LNCAP (cell line): Measurements from ENCODE around the gene E2F1.

ENCODE experiments used
- TF ChIP-seq, protein P1 (sequence below): fragments of 450-650 bp; IDR thresholded peaks from 2 replicates; pipeline ENCODE4 v1.5.1; 2017; ENCODE audit warnings: mild to moderate bottlenecking

The E2F1 gene

DNA sequence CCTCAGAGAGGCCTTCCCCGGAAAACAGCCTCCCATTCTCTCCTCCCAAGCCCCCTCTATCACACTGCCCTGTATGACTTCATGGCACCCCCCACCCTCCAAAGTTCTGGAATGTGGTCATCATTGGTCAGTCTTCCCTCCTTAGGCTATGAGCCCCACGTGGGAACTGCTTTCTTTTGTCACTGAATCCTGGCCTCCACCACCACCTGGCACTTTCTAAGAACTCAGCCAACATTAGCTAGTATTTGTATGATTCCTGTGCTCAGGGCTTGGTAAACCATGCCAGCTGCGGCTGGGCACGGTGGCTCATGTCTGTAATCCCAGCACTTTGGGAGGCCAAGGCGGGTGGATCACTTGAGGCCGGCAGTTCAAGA is 8.4 kb upstream of the E2F1 start:
- TF ChIP-seq, protein P1, sequence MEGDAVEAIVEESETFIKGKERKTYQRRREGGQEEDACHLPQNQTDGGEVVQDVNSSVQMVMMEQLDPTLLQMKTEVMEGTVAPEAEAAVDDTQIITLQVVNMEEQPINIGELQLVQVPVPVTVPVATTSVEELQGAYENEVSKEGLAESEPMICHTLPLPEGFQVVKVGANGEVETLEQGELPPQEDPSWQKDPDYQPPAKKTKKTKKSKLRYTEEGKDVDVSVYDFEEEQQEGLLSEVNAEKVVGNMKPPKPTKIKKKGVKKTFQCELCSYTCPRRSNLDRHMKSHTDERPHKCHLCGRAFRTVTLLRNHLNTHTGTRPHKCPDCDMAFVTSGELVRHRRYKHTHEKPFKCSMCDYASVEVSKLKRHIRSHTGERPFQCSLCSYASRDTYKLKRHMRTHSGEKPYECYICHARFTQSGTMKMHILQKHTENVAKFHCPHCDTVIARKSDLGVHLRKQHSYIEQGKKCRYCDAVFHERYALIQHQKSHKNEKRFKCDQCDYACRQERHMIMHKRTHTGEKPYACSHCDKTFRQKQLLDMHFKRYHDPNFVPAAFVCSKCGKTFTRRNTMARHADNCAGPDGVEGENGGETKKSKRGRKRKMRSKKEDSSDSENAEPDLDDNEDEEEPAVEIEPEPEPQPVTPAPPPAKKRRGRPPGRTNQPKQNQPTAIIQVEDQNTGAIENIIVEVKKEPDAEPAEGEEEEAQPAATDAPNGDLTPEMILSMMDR = no peak

DNA sequence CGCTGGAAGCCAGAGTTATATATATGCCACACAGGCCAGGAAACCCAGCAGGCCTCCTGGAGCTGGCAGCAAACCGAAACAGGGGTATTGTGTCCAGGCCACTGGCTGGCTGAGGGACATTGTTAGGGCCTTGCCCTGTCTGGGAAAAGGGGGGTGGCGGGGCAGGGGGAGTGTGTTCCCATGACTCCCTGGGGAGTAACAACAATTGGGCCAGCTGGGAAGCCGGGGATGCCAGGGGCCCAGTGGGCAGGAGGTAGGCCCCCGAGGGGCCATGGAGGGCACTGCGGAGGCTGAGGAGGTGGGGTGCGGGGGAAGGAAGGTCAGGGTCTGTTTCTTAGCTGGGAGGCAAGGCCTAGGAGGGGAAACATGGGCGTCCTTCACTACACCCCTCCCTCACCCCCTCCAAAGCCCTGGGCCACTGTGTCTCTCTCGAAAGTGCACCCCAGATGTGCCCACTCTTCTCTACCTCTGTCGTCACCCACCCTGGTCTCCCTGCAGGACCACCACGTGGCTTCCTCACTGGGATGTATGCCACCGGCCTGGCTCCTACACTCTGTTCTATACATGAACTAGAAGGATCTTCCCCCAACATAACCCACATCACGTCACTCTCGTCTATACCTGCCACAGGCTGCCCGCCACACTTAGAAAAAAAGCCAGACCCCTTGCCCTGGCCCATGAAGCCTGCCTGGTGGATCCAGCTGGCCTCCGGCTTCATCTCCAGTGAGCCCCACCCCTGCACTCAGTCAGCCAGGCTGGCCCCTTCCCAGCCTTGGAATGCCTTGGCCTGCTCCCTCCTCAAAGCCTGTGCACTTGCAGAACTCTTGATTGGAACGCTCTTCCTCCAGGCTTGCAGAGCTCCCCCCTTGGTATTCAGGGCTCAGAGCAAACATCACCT is 7.8 kb upstream of the E2F1 start:
- TF ChIP-seq, protein P1 = no peak

DNA sequence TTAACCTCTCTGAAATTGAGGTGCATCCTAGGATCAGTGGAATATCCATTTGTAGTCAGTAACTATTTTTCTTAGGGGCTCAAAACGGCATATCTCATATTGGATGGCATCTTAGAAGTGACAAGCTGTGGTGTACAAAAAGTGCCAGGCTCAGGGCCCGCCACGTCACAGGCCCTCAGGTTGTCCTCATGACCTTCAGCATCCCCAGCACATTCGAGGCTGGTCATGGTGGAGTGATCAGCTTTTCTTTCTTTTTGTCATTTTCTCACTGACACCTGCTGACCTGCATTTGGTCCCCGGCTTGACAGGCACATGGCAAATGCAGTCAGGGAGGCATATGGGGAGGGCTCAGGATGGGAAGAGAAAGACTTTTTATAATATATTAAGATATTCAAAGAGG is 7.1 kb upstream of the E2F1 start:
- TF ChIP-seq, protein P1 = no peak

DNA sequence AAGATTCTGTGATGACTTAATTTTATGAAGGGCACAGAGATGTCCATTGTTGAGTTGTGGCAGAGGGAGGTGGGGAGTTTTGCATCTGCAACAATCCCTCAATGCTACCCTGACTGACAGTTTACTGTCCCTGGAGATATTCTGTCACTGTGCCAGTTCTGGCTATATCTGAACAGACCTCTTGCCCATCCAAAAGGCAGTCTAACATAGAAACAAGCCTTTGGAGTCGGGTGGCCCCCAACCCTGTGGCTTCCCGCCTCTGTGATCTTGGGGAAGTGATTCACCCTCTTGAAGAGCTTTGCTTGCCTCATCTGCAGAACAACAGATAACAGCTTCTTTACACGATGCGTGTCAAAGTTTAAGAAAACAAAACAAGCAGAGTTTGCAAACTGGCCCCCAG is 3.8 kb upstream of the E2F1 start:
- TF ChIP-seq, protein P1 = no peak

DNA sequence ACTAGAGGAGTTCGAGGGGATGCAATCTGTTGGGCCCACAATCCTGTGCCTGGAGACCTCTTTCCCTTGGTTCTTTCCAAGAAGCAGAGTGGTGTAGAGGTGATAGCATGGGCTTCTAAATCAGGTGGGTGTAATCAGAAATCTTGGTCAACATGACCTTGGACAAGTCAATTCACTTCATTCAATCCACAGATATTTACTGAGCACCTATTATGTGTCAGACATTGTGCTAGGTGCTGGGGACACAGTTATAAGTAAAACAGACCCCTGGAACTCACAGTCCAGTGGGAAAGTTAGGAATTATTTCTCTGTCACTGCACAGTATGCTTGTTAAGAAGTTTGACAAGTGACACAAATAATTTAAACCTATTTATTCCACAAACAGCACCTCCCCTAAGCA is 3.3 kb upstream of the E2F1 start:
- TF ChIP-seq, protein P1 = no peak

DNA sequence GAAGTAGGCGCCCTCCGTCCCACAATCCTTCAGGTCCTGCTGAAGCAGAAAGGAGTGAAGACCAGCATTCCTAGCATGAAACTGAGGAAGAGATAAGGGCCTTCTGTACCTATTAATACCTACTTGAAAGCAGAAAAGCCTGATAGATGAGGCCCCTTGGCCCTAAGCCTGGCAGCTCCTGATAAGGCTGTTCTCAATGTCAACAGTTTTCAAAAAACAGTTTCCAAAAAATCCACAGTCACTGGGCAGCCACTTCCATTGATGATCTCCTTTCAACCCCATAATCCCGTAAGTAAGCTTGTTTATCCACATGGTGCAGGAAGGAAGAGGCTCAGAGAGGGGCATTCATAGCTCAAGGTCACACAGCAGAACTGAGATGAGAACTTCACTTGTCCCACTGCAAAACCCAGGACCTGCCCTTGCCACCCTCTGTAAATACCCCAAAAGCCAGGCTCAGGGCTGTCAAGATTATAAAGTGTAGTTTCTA is 2.8 kb upstream of the E2F1 start:
- TF ChIP-seq, protein P1 = no peak

DNA sequence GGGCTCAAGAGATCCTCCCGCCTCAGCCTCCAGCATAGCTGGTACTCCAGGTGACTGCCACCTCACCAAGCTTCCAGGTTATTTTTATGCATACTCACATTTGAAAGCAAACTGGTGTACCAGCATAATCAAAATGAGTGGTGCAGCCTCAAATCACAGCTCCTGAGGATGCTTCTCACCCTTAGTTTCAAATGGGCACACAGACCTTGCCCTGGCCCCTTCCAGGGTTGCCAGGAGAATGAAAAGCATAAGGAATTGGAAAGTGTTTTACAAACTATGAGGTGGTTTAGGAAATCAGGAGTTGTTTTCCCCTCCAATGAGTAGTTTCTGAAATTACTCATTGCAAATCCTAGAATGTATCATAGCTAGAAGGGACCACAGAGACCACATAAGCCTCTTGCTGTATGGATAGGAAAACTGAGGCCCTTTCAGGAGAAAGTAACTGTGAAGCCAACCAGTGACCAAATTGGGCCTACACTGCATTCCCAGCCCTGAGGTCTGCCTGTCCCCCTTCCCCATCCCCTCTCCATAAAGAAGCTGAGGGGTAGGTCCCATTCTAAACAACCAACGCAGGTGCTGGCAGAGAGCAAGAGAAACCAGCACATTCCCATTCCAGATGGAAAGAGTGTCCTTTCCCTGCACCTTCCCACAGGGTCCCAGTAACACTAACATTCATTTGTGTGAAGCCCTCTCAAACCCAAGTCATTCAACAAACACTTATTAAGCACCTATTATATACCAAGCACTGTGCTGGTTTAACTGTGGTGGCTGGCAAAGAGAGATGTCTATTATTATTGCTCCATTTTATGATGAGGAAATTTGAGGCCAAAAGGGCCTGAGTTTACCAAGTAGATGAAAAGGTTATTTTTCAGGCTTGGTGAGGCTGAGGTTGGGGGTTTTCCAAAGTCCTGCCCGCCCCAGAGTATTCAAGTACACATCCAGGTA is 2.1 kb upstream of the E2F1 start:
- TF ChIP-seq, protein P1 = no peak
